Stimulated activated CD8-positive, alpha-beta memory T cell treated with anti-CD3 and anti-CD28 coated beads, Interleukin-4, amount 100 ng/mL, for 1 hour (primary cell): ENCODE data around the gene PLA2G4E.

ENCODE experiments used
- DNase-seq, 2 donors: peaks; one replicate each; pipeline ENCODE4 v3.0.0-alpha.2; 2020; ENCODE audit warnings: low read depth in 2 of 2, low spot score in 1 of 2

Gene PLA2G4E

GRCh38 chr15:42053914-42054313 is 33.1 kb upstream of the PLA2G4E start:
- no peak for DNase-seq

GRCh38 chr15:42053010-42053409 is 32.2 kb upstream of the PLA2G4E start:
- DNase-seq, result no peak

GRCh38 chr15:42050484-42051255 is 29.8 kb upstream of the PLA2G4E start:
- no peak for DNase-seq

- no peak for DNase-seq
Measured at GRCh38 chr15:42048821-42049200, 28.0 kb upstream of the PLA2G4E start.

- no peak for DNase-seq
Measured at GRCh38 chr15:42048080-42048820, 27.4 kb upstream of the PLA2G4E start.

- no peak for DNase-seq
Measured at GRCh38 chr15:42046597-42046996, 25.8 kb upstream of the PLA2G4E start.

GRCh38 chr15:42045211-42045615 is 24.4 kb upstream of the PLA2G4E start:
- DNase-seq, result no peak

GRCh38 chr15:42042602-42043400 is 22.0 kb upstream of the PLA2G4E start:
- no peak for DNase-seq

- no peak for DNase-seq
Measured at GRCh38 chr15:42038401-42038800, 17.6 kb upstream of the PLA2G4E start.

GRCh38 chr15:42037656-42038055 is 16.8 kb upstream of the PLA2G4E start:
- DNase-seq, result no peak

GRCh38 chr15:42036966-42037365 is 16.1 kb upstream of the PLA2G4E start:
- no peak for DNase-seq

GRCh38 chr15:42036112-42036905 is 15.5 kb upstream of the PLA2G4E start:
- no peak for DNase-seq

- DNase-seq, result no peak
Measured at GRCh38 chr15:42035435-42035761, 14.6 kb upstream of the PLA2G4E start.

- no peak for DNase-seq
Measured at GRCh38 chr15:42034628-42035434, 14.0 kb upstream of the PLA2G4E start.

- no peak for DNase-seq
Measured at GRCh38 chr15:42033214-42033873, 12.5 kb upstream of the PLA2G4E start.

GRCh38 chr15:42032376-42033213 is 11.8 kb upstream of the PLA2G4E start:
- DNase-seq, result no peak

GRCh38 chr15:42031198-42031915 is 10.5 kb upstream of the PLA2G4E start:
- DNase-seq, result no peak

GRCh38 chr15:42027521-42027920 is 6.7 kb upstream of the PLA2G4E start:
- DNase-seq, result no peak
